Measurements from ENCODE around the gene SMG7.
"Not testable (repeated sequence)": the region's sequence is repeated elsewhere in the genome, so short reads cannot be mapped to it uniquely, and the experiment has no call there.

The SMG7 gene
- total RNA-seq, result 32.7 to 88.2 (median 39.9) reads per million in 9 experiments

GRCh38 chr1:183472488-183473216, at the start of gene SMG7:
SMG7 (plus strand) TSS chr1:183472499; CDS start chr1:183472621, 122 bp downstream.
- H3K36me3 Mint-ChIP-seq (ENCODE audit: insufficient read depth), result peaks cover 30% of the 10 kb centered on the region
- peak within 1 kb of the TSS; percentile 98 to 99 for H3K27ac Mint-ChIP-seq
- no peaks in the 10 kb centered on the region for H3K27me3 Mint-ChIP-seq
- peak; percentile 26 to 37 (median 26) for DNase-seq
- no peaks in the 10 kb centered on the region for H3K9me3 Mint-ChIP-seq
- H3K4me1 Mint-ChIP-seq (ENCODE audit: low read depth in 2 of 2), result peaks cover 21 to 27% of the 10 kb centered on the region in 2 donors
- peak; percentile 2 for ATAC-seq (replicated peaks)
- peak within 1 kb of the TSS; percentile 89 to 98 for H3K4me3 Mint-ChIP-seq

GRCh38 chr1:183423541-183423940, 48.8 kb upstream of the SMG7 start:
- no peak overlapping the region for H3K4me3 Mint-ChIP-seq
- DNase-seq (no peak), ATAC-seq (replicated peaks) (no peak)
- no peaks in the 10 kb centered on the region for H3K36me3 Mint-ChIP-seq (ENCODE audit: insufficient read depth)
- peaks cover 2 to 3% of the 10 kb centered on the region in 2 donors for H3K4me1 Mint-ChIP-seq (ENCODE audit: low read depth in 2 of 2)
- no peak overlapping the region for H3K27ac Mint-ChIP-seq
- H3K27me3 Mint-ChIP-seq, result peaks cover 48 to 67% of the 10 kb centered on the region in 2 donors
- no peaks in the 10 kb centered on the region for H3K9me3 Mint-ChIP-seq

- DNase-seq (no peak), ATAC-seq (replicated peaks) (no peak)
- Mint-ChIP-seq H3K36me3 (ENCODE audit: insufficient read depth) (no peaks in the 10 kb centered on the region), H3K4me3 (no peak overlapping the region), H3K4me1 (ENCODE audit: low read depth in 2 of 2) (no peaks in the 10 kb centered on the region), H3K9me3 (no peaks in the 10 kb centered on the region), H3K27me3 (peaks cover 44 to 62% of the 10 kb centered on the region in 2 donors), H3K27ac (no peak overlapping the region)
Observed at GRCh38 chr1:183424691-183425090, 47.6 kb upstream of the SMG7 start.

GRCh38 chr1:183427591-183427990, 44.7 kb upstream of the SMG7 start:
- ATAC-seq (replicated peaks), result not testable (repeated sequence)

GRCh38 chr1:183431840-183432547, 40.3 kb upstream of the SMG7 start:
- H3K36me3 Mint-ChIP-seq (ENCODE audit: insufficient read depth), result no peaks in the 10 kb centered on the region
- no peak for ATAC-seq (replicated peaks)
- no peaks in the 10 kb centered on the region for H3K4me1 Mint-ChIP-seq (ENCODE audit: low read depth in 2 of 2)

More at GRCh38 chr1:183427591-183427990, 44.7 kb upstream of the SMG7 start:
- H3K27ac Mint-ChIP-seq; H3K4me1 Mint-ChIP-seq (ENCODE audit: low read depth in 2 of 2); H3K36me3 Mint-ChIP-seq (ENCODE audit: insufficient read depth); H3K4me3 Mint-ChIP-seq; DNase-seq; H3K9me3 Mint-ChIP-seq: not testable (repeated sequence)
- peaks cover 29 to 62% of the 10 kb centered on the region in 2 donors for H3K27me3 Mint-ChIP-seq

GRCh38 chr1:183432548-183432875, 39.8 kb upstream of the SMG7 start:
- Mint-ChIP-seq H3K27me3 (peaks cover 42 to 62% of the 10 kb centered on the region in 2 donors), H3K36me3 (ENCODE audit: insufficient read depth) (no peaks in the 10 kb centered on the region), H3K4me1 (ENCODE audit: low read depth in 2 of 2) (no peaks in the 10 kb centered on the region), H3K27ac (no peak overlapping the region), H3K4me3 (no peak overlapping the region), H3K9me3 (no peaks in the 10 kb centered on the region)
- ATAC-seq (replicated peaks) (no peak), DNase-seq (no peak)

More at GRCh38 chr1:183431840-183432547, 40.3 kb upstream of the SMG7 start:
- H3K4me3 Mint-ChIP-seq, result no peak overlapping the region
- DNase-seq, result no peak
- no peak overlapping the region for H3K27ac Mint-ChIP-seq
- H3K27me3 Mint-ChIP-seq, result peaks cover 42 to 61% of the 10 kb centered on the region in 2 donors
- H3K9me3 Mint-ChIP-seq, result no peaks in the 10 kb centered on the region

GRCh38 chr1:183433703-183434102, 38.6 kb upstream of the SMG7 start:
- no peak for ATAC-seq (replicated peaks)
- Mint-ChIP-seq H3K27ac (no peak overlapping the region), H3K27me3 (peaks cover 47 to 63% of the 10 kb centered on the region in 2 donors), H3K4me3 (no peak overlapping the region), H3K9me3 (no peaks in the 10 kb centered on the region), H3K36me3 (ENCODE audit: insufficient read depth) (no peaks in the 10 kb centered on the region), H3K4me1 (ENCODE audit: low read depth in 2 of 2) (no peaks in the 10 kb centered on the region)
- DNase-seq, result no peak

GRCh38 chr1:183435497-183435896, 36.8 kb upstream of the SMG7 start:
- ATAC-seq (replicated peaks) (no peak), DNase-seq (no peak)
- Mint-ChIP-seq H3K36me3 (ENCODE audit: insufficient read depth) (no peaks in the 10 kb centered on the region), H3K4me1 (ENCODE audit: low read depth in 2 of 2) (no peaks in the 10 kb centered on the region), H3K27ac (no peak overlapping the region), H3K9me3 (no peaks in the 10 kb centered on the region), H3K27me3 (peaks cover 45 to 50% of the 10 kb centered on the region in 2 donors), H3K4me3 (no peak overlapping the region)

- Mint-ChIP-seq H3K36me3 (ENCODE audit: insufficient read depth) (no peaks in the 10 kb centered on the region), H3K27ac (no peak overlapping the region), H3K4me1 (ENCODE audit: low read depth in 2 of 2) (no peaks in the 10 kb centered on the region), H3K9me3 (no peaks in the 10 kb centered on the region), H3K4me3 (no peak overlapping the region), H3K27me3 (peaks cover 38 to 40% of the 10 kb centered on the region in 2 donors)
- DNase-seq (no peak), ATAC-seq (replicated peaks) (no peak)
Observed at GRCh38 chr1:183438060-183438459, 34.2 kb upstream of the SMG7 start.

- no peaks in the 10 kb centered on the region for H3K4me1 Mint-ChIP-seq (ENCODE audit: low read depth in 2 of 2)
- H3K27ac Mint-ChIP-seq, result no peak overlapping the region
- no peak for ATAC-seq (replicated peaks)
- no peak overlapping the region for H3K4me3 Mint-ChIP-seq
- no peaks in the 10 kb centered on the region for H3K9me3 Mint-ChIP-seq
- no peaks in the 10 kb centered on the region for H3K36me3 Mint-ChIP-seq (ENCODE audit: insufficient read depth)
- peaks cover 7 to 14% of the 10 kb centered on the region in 2 donors for H3K27me3 Mint-ChIP-seq
- DNase-seq, result no peak
Observed at GRCh38 chr1:183443011-183443410, 29.3 kb upstream of the SMG7 start.

GRCh38 chr1:183443466-183443865, 28.8 kb upstream of the SMG7 start:
- no peaks in the 10 kb centered on the region for H3K9me3 Mint-ChIP-seq
- no peak overlapping the region for H3K4me3 Mint-ChIP-seq
- peaks cover 5 to 10% of the 10 kb centered on the region in 2 donors for H3K27me3 Mint-ChIP-seq
- H3K4me1 Mint-ChIP-seq (ENCODE audit: low read depth in 2 of 2), result no peaks in the 10 kb centered on the region
- H3K36me3 Mint-ChIP-seq (ENCODE audit: insufficient read depth), result no peaks in the 10 kb centered on the region
- H3K27ac Mint-ChIP-seq, result no peak overlapping the region
- no peak for ATAC-seq (replicated peaks)
- no peak for DNase-seq

- Mint-ChIP-seq H3K27ac (no peak overlapping the region), H3K36me3 (ENCODE audit: insufficient read depth) (no peaks in the 10 kb centered on the region), H3K4me3 (no peak overlapping the region), H3K9me3 (no peaks in the 10 kb centered on the region), H3K27me3 (peaks cover 5 to 10% of the 10 kb centered on the region in 2 donors), H3K4me1 (ENCODE audit: low read depth in 2 of 2) (no peaks in the 10 kb centered on the region)
- DNase-seq, result no peak
- ATAC-seq (replicated peaks), result no peak
Observed at GRCh38 chr1:183444243-183444642, 28.1 kb upstream of the SMG7 start.

GRCh38 chr1:183449223-183449770, 23.0 kb upstream of the SMG7 start:
- no peak overlapping the region for H3K4me3 Mint-ChIP-seq
- H3K36me3 Mint-ChIP-seq (ENCODE audit: insufficient read depth), result no peaks in the 10 kb centered on the region
- no peaks in the 10 kb centered on the region for H3K9me3 Mint-ChIP-seq
- no peak overlapping the region for H3K27ac Mint-ChIP-seq
- H3K27me3 Mint-ChIP-seq, result peaks cover 5 to 9% of the 10 kb centered on the region in 2 donors
- ATAC-seq (replicated peaks), result no peak
- DNase-seq, result no peak
- H3K4me1 Mint-ChIP-seq (ENCODE audit: low read depth in 2 of 2), result no peaks in the 10 kb centered on the region

- no peak for DNase-seq
- no peaks in the 10 kb centered on the region for H3K36me3 Mint-ChIP-seq (ENCODE audit: insufficient read depth)
- no peak for ATAC-seq (replicated peaks)
- no peaks in the 10 kb centered on the region for H3K4me1 Mint-ChIP-seq (ENCODE audit: low read depth in 2 of 2)
- no peaks in the 10 kb centered on the region for H3K9me3 Mint-ChIP-seq
- H3K4me3 Mint-ChIP-seq, result no peak overlapping the region
- peaks cover 13 to 17% of the 10 kb centered on the region in 2 donors for H3K27me3 Mint-ChIP-seq
- no peak overlapping the region for H3K27ac Mint-ChIP-seq
Observed at GRCh38 chr1:183450093-183450492, 22.2 kb upstream of the SMG7 start.
